Stomach (tissue), 4 donors: ENCODE measurements around the gene SLAMF9.

Experiments used
- POLR2AphosphoS5 ChIP-seq, 3 donors: sonication (generic); formaldehyde crosslinking; IDR thresholded peaks; one replicate each; pipeline ENCODE4 v1.6.1; 2016; ENCODE audit warnings: antibody characterized with exemption in 3 of 3
- TF ChIP-seq, protein P1 (sequence below), 7 experiments: fragments of 450-650 bp in 4 of 7; fragments of 200-600 bp in 3 of 7; sonication (generic) in 3 of 7; IDR thresholded peaks; one replicate each; pipeline ENCODE4 v1.5.1; 2016 to 2019; ENCODE audit warnings: antibody characterized with exemption in 7 of 7, control low read depth in 2 of 7, mild to moderate bottlenecking in 1 of 7

DNA sequence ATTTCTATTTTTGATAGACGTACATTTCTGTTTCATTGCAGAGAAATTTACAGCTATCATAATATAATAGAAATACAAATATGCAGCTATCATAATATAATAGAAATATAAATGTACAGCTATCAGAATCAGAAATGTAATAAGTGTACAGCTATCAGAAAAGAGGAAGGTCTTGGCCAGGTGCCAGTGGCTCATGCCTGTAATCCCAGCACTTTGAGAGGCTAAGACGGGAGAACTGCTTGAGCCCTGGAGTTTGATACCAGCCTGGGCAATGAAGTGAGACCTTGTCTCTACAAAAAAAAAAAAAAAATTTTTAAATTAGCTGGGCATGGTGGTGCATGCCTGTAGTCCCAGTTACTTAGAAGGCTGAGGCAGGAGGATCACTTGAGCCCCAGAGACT, 39.9 kb upstream of the SLAMF9 start:
- TF ChIP-seq, protein P1, sequence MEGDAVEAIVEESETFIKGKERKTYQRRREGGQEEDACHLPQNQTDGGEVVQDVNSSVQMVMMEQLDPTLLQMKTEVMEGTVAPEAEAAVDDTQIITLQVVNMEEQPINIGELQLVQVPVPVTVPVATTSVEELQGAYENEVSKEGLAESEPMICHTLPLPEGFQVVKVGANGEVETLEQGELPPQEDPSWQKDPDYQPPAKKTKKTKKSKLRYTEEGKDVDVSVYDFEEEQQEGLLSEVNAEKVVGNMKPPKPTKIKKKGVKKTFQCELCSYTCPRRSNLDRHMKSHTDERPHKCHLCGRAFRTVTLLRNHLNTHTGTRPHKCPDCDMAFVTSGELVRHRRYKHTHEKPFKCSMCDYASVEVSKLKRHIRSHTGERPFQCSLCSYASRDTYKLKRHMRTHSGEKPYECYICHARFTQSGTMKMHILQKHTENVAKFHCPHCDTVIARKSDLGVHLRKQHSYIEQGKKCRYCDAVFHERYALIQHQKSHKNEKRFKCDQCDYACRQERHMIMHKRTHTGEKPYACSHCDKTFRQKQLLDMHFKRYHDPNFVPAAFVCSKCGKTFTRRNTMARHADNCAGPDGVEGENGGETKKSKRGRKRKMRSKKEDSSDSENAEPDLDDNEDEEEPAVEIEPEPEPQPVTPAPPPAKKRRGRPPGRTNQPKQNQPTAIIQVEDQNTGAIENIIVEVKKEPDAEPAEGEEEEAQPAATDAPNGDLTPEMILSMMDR (IDR thresholded peaks at IDR 0.05), result no peak
- no peak for TF ChIP-seq POLR2AphosphoS5 (IDR thresholded peaks at IDR 0.05)
